Measurements from ENCODE around the gene PADI2.
A peak's percentile ranks its signal among the peaks of the same experiment; 100 is the strongest.

PADI2 gene

GRCh38 chr1:17139637-17140036 is 20.4 kb upstream of the PADI2 start:
- no peak for DNase-seq

GRCh38 chr1:17137441-17137840 is 18.2 kb upstream of the PADI2 start:
- DNase-seq, result no peak

GRCh38 chr1:17136936-17137335 is 17.7 kb upstream of the PADI2 start:
- no peak for DNase-seq

- no peak for DNase-seq
Observed at GRCh38 chr1:17136145-17136544, 16.9 kb upstream of the PADI2 start.

GRCh38 chr1:17135530-17135929 is 16.3 kb upstream of the PADI2 start:
- DNase-seq, result peak; percentile 14

GRCh38 chr1:17134724-17135123 is 15.5 kb upstream of the PADI2 start:
- no peak for DNase-seq

- DNase-seq, result no peak
Observed at GRCh38 chr1:17134034-17134433, 14.8 kb upstream of the PADI2 start.

GRCh38 chr1:17130138-17130635 is 10.9 kb upstream of the PADI2 start:
- no peak for DNase-seq

GRCh38 chr1:17128361-17128760 is 9.1 kb upstream of the PADI2 start:
- DNase-seq, result no peak

- peak; percentile 42 for DNase-seq
Observed at GRCh38 chr1:17125756-17126237, 6.5 kb upstream of the PADI2 start.

GRCh38 chr1:17123196-17124045 is 4.2 kb upstream of the PADI2 start:
- no peak for DNase-seq

GRCh38 chr1:17122521-17123164 is 3.4 kb upstream of the PADI2 start:
- DNase-seq, result no peak

- no peak for DNase-seq
Observed at GRCh38 chr1:17121881-17122280, 2.6 kb upstream of the PADI2 start.

- no peak for DNase-seq
Observed at GRCh38 chr1:17120962-17121837, 1.9 kb upstream of the PADI2 start.

GRCh38 chr1:17120481-17120877 is 1.2 kb upstream of the PADI2 start:
- no peak for DNase-seq

GRCh38 chr1:17119773-17120480 is 676 bp upstream of the PADI2 start:
- DNase-seq, result no peak

GRCh38 chr1:17118706-17119075 is 560 bp downstream of the PADI2 start:
- no peak for DNase-seq

GRCh38 chr1:17118268-17118667 is 983 bp downstream of the PADI2 start:
- no peak for DNase-seq

GRCh38 chr1:17117451-17118265 is 1.6 kb downstream of the PADI2 start:
- DNase-seq, result peak; percentile 38

- no peak for DNase-seq
Observed at GRCh38 chr1:17116643-17117042, 2.6 kb downstream of the PADI2 start.

- DNase-seq, result no peak
Observed at GRCh38 chr1:17113963-17114362, 5.3 kb downstream of the PADI2 start.
